ENCODE results near the gene KCNF1. TPM values are rescaled to one million over a fixed set of nuclear protein-coding genes. Genes with fewer than 3 reads are reported as not detected.

The KCNF1 gene
- total and polyA plus RNA-seq, 10 of the 15 experiments (the other 5 are each of a cell fraction or from before 2014, with no cell fraction given), result not detected

GRCh38 chr2:10863837-10864236 is 47.9 kb upstream of the KCNF1 start (continued):
- no peak for TF ChIP-seq TCF7 (IDR thresholded peaks at IDR 0.05; ENCODE audit: borderline replicate concordance)
- no peak for TF ChIP-seq RCOR1 (conservative IDR thresholded peaks at IDR 0.05; ENCODE audit: low read depth, low read length)
- no peak for TF ChIP-seq GABPA (IDR thresholded peaks at IDR 0.05; ENCODE audit: low read depth)
- no peak for TF ChIP-seq SIN3A (IDR thresholded peaks at IDR 0.05; ENCODE audit: low read depth, low read length)
- TF ChIP-seq LARP7 (IDR thresholded peaks at IDR 0.05), result no peak
- peak; percentile 62; the same call in 1 of the 2 replicates for TF ChIP-seq ATF2 (IDR thresholded peaks at IDR 0.05; ENCODE audit: low read length)
- TF ChIP-seq ATF7 (IDR thresholded peaks at IDR 0.05; ENCODE audit: low read depth), result peak; percentile 78
- peak; percentile 66 for TF ChIP-seq CREM (IDR thresholded peaks at IDR 0.05; ENCODE audit: low read depth)
- no peak for TF ChIP-seq ZNF217 (IDR thresholded peaks at IDR 0.05)
- peak; percentile 55; the same call in 1 of the 2 replicates for TF ChIP-seq BMI1 (IDR thresholded peaks at IDR 0.05; ENCODE audit: borderline replicate concordance)
- TF ChIP-seq NR2C1 (IDR thresholded peaks at IDR 0.05), result no peak
- TF ChIP-seq HCFC1 (IDR thresholded peaks at IDR 0.05; ENCODE audit: low read length), result no peak
- peak; percentile 38; the same call in 1 of the 2 replicates for TF ChIP-seq CREB1 (IDR thresholded peaks at IDR 0.05; ENCODE audit: low read depth)
- no peak for TF ChIP-seq NFIC (IDR thresholded peaks at IDR 0.05; ENCODE audit: low read depth, low read length)
- TF ChIP-seq, protein P1, sequence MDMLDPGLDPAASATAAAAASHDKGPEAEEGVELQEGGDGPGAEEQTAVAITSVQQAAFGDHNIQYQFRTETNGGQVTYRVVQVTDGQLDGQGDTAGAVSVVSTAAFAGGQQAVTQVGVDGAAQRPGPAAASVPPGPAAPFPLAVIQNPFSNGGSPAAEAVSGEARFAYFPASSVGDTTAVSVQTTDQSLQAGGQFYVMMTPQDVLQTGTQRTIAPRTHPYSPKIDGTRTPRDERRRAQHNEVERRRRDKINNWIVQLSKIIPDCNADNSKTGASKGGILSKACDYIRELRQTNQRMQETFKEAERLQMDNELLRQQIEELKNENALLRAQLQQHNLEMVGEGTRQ (IDR thresholded peaks at IDR 0.05; ENCODE audit: borderline replicate concordance, low read depth, low read length), result no peak
- TF ChIP-seq CHD2 (IDR thresholded peaks at IDR 0.05; ENCODE audit: borderline replicate concordance, low read depth, low read length), result no peak
- TF ChIP-seq, protein P2, sequence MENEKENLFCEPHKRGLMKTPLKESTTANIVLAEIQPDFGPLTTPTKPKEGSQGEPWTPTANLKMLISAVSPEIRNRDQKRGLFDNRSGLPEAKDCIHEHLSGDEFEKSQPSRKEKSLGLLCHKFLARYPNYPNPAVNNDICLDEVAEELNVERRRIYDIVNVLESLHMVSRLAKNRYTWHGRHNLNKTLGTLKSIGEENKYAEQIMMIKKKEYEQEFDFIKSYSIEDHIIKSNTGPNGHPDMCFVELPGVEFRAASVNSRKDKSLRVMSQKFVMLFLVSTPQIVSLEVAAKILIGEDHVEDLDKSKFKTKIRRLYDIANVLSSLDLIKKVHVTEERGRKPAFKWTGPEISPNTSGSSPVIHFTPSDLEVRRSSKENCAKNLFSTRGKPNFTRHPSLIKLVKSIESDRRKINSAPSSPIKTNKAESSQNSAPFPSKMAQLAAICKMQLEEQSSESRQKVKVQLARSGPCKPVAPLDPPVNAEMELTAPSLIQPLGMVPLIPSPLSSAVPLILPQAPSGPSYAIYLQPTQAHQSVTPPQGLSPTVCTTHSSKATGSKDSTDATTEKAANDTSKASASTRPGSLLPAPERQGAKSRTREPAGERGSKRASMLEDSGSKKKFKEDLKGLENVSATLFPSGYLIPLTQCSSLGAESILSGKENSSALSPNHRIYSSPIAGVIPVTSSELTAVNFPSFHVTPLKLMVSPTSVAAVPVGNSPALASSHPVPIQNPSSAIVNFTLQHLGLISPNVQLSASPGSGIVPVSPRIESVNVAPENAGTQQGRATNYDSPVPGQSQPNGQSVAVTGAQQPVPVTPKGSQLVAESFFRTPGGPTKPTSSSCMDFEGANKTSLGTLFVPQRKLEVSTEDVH (IDR thresholded peaks at IDR 0.05; ENCODE audit: low read depth, partially characterized antibody), result no peak
- TF ChIP-seq RAD21 (IDR thresholded peaks at IDR 0.05; ENCODE audit: insufficient read depth, low read depth, low read length), result no peak
- TF ChIP-seq, protein P3, sequence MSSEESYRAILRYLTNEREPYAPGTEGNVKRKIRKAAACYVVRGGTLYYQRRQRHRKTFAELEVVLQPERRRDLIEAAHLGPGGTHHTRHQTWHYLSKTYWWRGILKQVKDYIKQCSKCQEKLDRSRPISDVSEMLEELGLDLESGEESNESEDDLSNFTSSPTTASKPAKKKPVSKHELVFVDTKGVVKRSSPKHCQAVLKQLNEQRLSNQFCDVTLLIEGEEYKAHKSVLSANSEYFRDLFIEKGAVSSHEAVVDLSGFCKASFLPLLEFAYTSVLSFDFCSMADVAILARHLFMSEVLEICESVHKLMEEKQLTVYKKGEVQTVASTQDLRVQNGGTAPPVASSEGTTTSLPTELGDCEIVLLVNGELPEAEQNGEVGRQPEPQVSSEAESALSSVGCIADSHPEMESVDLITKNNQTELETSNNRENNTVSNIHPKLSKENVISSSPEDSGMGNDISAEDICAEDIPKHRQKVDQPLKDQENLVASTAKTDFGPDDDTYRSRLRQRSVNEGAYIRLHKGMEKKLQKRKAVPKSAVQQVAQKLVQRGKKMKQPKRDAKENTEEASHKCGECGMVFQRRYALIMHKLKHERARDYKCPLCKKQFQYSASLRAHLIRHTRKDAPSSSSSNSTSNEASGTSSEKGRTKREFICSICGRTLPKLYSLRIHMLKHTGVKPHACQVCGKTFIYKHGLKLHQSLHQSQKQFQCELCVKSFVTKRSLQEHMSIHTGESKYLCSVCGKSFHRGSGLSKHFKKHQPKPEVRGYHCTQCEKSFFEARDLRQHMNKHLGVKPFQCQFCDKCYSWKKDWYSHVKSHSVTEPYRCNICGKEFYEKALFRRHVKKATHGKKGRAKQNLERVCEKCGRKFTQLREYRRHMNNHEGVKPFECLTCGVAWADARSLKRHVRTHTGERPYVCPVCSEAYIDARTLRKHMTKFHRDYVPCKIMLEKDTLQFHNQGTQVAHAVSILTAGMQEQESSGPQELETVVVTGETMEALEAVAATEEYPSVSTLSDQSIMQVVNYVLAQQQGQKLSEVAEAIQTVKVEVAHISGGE (CRISPR knock-in tag; IDR thresholded peaks at IDR 0.05), result no peak
- no peak for TF ChIP-seq FOXM1 (IDR thresholded peaks at IDR 0.05; ENCODE audit: low read depth, low read length)
- no peak for TF ChIP-seq NFYA (IDR thresholded peaks at IDR 0.05; ENCODE audit: borderline replicate concordance, low read depth, low read length)
- no peak for TF ChIP-seq STAT3 (IDR thresholded peaks at IDR 0.05; ENCODE audit: low read depth, low read length)
- TF ChIP-seq SMC3 (IDR thresholded peaks at IDR 0.05; ENCODE audit: borderline replicate concordance, low read length), result 0 out of 2 replicates have a peak, but pooled peaks have one; percentile 10
